RPMI7951 (cell line): Measurements from ENCODE around the gene ABI1. TPM values are rescaled to one million over a fixed set of nuclear protein-coding genes. Genes with fewer than 3 reads are reported as not detected.

Experiments used
- DNase-seq: peaks from one replicate; pipeline ENCODE4 v3.0.0-alpha.2; 2012; ENCODE audit warnings: low read depth
- total RNA-seq: library from RNA; depleted of rRNA; stranded (reverse); fragments of >200 nt; shearing (Covaris generic); gene quantifications from 2 replicates; pipeline ENCODE4 v1.2.3, GENCODE V29; 2014

ABI1 gene
- total RNA-seq, 1 experiment from 2014 or later, result 70.9 TPM

DNA sequence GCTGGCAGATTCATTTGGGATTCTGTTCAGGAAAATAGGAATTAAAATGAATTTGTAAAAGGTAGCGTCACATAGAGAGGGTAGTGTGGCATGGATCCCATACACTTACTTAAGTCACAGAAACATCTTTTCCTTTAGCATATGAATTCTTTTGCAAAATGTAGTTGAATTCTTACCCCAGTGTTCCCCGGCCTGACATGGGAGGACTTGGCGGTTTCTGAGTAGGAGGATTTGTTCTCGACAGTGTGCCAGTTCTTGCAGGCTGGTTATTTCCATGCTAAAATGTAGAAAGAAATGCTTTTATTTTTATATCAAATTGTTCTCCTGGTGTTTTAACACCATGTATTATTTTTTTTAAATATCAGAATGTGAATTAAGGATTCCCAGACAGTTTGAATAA is 90.7 kb downstream of the ABI1 start:
- DNase-seq, result no peak

- no peak for DNase-seq
Measured at GRCh38 chr10:26765549-26765948, 95.2 kb downstream of the ABI1 start.

GRCh38 chr10:26759008-26759407 is 101.8 kb downstream of the ABI1 start:
- no peak for DNase-seq

- DNase-seq, result peak; percentile 58
Measured at GRCh38 chr10:26755443-26755903, 105.3 kb downstream of the ABI1 start.

GRCh38 chr10:26746061-26746460 is 114.7 kb downstream of the ABI1 start:
- DNase-seq, result no peak

- no peak for DNase-seq
Measured at GRCh38 chr10:26743841-26744240, 116.9 kb downstream of the ABI1 start.

- DNase-seq, result no peak
Measured at GRCh38 chr10:26743091-26743490, 117.7 kb downstream of the ABI1 start.

- DNase-seq, result no peak
Measured at GRCh38 chr10:26741368-26741767, 119.4 kb downstream of the ABI1 start.

DNA sequence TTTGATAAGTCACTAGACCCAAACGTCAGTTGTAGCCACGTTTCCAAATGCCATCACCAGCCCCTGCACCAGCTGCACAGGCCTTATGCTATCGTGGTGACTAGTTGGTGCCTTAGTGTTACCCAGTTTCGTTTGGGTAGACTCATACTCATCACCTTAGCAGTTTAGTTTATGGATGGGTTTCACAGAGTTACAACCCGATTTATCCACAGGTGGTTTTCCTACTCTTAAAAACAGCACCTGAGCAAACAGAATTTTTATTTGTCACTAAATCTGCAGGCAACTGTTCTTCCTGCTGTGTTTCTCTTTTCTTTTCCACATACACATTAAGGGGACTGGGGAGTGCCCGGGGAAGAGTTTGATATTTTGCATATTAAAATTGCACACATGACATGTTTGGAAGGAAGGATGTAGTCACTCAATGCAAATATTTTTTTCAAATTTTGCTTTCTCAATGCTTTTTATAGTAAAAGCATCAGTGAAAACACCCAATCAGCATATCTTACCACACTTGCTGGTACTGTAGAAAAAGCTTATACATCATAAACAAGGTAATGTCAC is 121.6 kb downstream of the ABI1 start:
- DNase-seq, result no peak

DNA sequence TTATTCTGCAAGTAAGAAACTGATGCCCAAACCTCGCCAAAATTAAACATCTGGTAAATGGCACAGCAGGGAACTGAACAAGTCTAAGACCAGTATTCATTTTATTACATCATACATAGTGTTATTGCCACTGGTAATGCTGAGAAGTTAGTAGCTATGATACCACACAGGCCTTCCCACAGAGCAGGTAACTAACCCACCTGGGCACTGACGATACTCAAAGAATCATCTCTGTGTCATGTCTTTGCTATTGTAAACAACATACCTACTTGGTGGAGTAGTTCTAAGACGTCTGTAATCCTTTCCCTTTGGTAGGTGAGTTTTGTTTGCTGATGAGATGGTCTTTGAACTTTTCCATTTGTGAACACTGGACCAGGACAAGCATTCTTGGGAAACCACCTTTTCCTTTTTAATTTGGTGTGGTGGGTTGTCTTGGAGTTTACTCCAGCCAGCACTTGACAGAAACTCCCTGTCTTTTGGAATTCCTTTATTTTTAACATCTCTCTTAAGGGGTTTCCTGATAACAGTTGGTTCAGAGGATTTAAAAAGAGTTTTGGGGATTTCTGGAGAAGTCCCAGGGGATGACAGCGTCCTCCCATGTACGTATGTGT is 122.4 kb downstream of the ABI1 start:
- no peak for DNase-seq

GRCh38 chr10:26737730-26738129 is 123.0 kb downstream of the ABI1 start:
- no peak for DNase-seq

DNA sequence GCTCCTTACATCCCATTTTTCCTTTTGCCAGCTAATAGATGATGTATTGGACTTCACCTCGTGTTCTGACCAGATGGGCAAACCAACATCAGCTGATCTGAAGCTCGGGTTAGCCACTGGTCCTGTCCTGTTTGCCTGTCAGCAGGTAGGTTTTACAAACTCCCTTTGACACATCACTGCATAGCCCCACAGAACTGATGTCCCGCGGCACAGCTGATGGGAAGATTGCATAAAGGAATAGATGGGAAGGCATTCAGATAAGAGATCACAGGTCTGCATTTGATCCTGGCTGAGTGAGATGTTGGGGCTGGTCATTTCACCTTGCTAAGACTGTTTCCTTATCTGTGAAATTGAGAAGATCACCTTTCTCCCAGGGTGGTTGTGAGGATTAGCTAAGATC is 125.3 kb downstream of the ABI1 start:
- no peak for DNase-seq

DNA sequence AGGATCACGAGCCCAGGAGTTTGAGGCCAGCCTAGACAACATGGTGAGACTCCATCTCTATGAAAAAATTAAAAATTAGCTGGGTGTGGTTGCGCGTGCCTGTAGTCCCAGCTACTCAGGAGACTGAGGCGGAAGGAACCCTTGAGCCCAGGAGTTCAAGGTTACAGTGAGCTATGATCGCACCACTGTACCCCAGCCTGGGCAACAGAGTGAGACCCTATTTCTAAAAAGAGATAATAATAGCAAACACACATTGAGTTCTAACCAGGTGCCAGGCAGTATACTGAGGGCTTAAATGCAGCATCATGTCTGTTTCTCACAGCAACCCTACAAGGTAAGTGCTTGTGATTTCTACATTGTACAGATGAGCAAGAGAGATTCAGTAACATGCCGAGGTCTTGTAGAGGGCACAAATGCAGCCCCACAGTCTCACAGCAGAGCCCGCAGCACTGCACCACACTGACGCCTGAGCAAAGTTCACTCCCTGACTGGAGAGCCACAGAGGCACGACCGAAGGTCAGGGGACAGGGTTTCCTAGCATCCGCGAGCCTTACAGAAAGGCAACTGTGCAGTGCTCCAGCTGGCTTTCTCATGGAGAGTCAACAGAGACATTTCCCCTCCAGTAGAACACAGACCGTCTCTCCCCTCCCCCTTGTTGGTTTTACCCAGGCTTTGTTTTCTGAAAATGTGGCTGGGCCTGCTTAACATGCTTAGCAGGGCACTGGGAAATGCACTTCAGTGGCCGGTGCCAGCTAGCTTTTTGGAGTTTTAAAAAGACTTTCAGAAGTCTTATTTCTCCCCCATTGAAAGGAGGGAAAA is 126.8 kb downstream of the ABI1 start:
- DNase-seq, result no peak

DNA sequence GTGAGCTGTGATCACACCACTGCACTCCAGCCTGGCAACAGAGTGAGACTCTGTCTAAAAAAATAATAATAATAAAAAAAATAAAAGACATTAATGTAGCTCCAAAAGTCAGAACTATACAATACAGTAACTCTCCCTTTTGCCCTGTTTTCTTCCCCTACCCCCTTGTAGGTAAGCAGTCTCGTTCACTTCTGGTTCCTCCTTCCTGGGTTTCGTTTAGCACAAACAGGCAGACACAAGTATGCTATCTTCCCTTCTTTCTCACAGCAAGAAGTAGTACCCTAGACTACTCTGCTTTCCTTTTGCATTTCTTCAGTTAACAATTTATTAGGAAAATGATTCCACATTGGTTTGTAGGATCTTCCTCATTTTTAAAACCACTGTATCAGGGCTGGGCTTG is 130.2 kb downstream of the ABI1 start:
- no peak for DNase-seq

GRCh38 chr10:26729395-26729794 is 131.4 kb downstream of the ABI1 start:
- DNase-seq, result no peak

GRCh38 chr10:26728957-26729356 is 131.8 kb downstream of the ABI1 start:
- no peak for DNase-seq

- DNase-seq, result no peak
Measured at GRCh38 chr10:26727005-26727404, 133.8 kb downstream of the ABI1 start.

- peak; percentile 64 for DNase-seq
Measured at GRCh38 chr10:26725837-26726727, 134.7 kb downstream of the ABI1 start.

GRCh38 chr10:26723016-26723415 is 137.7 kb downstream of the ABI1 start:
- no peak for DNase-seq

DNA sequence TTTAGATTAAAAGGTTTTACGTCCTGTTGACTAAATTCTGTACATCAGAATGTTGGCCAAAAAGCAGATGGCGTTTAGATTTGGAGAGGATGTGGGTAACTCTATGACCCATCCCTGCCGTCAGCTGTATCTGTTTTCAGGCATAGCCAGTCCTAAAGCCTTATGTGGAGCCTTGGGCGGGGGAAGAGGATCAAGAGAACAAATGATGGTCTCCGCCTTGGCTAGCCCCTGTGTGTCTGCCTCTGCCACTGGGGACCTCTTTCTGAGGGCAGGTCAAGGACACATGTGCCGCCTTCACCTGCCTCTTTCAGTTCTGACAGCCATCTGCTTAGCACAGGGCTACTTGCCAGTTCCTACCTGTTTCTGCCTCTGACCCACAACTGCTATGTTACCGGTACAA is 139.2 kb downstream of the ABI1 start:
- DNase-seq, result no peak

DNA sequence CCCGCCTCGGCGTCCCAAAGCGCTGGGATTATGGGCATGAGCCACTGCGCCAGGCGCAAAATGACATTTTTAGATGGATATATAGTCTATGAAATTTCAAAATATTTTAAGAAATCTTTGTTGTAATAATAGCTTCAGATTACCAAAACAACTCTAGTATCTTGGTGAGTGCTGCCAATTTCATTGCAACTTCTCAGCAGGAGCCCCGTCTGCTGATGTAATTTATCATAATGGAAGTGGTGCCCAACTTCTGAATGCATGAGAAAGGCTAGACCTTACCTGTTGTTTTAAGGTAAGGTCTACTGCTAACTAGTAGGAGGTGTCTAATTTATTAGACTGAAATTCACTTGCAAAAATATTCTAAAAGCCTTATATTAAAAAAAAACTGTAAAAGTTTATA is 143.3 kb downstream of the ABI1 start:
- DNase-seq, result no peak

DNA sequence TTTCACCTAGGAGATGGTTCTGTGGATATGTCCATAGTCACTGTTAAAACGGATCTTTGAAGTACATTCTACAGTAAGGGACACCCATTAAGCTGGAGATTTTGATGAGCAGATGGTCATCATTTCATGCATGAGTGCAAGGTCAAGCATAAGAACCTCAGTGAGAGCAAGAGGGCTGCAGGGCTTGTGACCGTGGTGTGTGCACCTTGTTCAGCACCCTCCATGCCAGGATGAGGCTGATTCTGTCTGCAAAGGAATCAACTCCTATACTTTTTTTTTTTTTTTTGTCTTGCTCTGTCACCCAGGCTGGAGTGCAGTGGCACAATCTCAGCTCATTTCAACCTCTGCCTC is 145.6 kb downstream of the ABI1 start:
- DNase-seq, result no peak
